SK-N-MC (cell line): ENCODE results near the gene AIF1.

Experiments
- EZH2 ChIP-seq: fragments of 200-600 bp; sonication (generic); IDR thresholded peaks from one replicate; pipeline ENCODE4 v1.6.1; 2017; ENCODE audit warnings: antibody characterized with exemption
- POLR2AphosphoS5 ChIP-seq: IDR thresholded peaks from 2 replicates; pipeline ENCODE4 v1.6.1; 2012; ENCODE audit warnings: mild to moderate bottlenecking, low read depth, low read length, borderline replicate concordance

DNA sequence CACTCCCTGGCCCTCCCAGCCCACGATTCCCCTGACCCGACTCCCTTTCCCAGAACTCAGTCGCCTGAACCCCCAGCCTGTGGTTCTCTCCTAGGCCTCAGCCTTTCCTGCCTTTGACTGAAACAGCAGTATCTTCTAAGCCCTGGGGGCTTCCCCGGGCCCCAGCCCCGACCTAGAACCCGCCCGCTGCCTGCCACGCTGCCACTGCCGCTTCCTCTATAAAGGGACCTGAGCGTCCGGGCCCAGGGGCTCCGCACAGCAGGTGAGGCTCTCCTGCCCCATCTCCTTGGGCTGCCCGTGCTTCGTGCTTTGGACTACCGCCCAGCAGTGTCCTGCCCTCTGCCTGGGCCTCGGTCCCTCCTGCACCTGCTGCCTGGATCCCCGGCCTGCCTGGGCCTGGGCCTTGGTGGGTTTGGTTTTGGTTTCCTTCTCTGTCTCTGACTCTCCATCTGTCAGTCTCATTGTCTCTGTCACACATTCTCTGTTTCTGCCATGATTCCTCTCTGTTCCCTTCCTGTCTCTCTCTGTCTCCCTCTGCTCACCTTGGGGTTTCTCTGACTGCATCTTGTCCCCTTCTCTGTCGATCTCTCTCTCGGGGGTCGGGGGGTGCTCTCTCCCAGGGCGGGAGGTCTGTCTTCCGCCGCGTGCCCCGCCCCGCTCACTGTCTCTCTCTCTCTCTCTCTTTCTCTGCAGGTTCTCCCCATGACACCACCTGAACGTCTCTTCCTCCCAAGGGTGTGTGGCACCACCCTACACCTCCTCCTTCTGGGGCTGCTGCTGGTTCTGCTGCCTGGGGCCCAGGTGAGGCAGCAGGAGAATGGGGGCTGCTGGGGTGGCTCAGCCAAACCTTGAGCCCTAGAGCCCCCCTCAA lies 42.8 kb upstream of the AIF1 start, which contains the start of gene LTA:
- no peak for TF ChIP-seq EZH2
- TF ChIP-seq POLR2AphosphoS5 = no peak
